GM19395 (cell line): ENCODE data around the gene DACT3.
"Not testable (repeated sequence)": the region's sequence is repeated elsewhere in the genome, so short reads cannot be mapped to it uniquely, and the experiment has no call there.

Source experiments
- ATAC-seq: cut with Tn5 transposase; IDR thresholded peaks from one replicate; pipeline ENCODE4 v1.9.1; 2021; ENCODE audit warnings: mild to moderate bottlenecking, moderate library complexity; ENCODE audit not compliant: unreplicated experiment

Gene DACT3

GRCh38 chr19:46634656-46635218 is 26.2 kb downstream of the DACT3 start:
- ATAC-seq = no peak

- peak; percentile 59 for ATAC-seq
Measured at GRCh38 chr19:46634045-46634655, 26.8 kb downstream of the DACT3 start.

GRCh38 chr19:46633130-46633529 is 27.9 kb downstream of the DACT3 start:
- no peak for ATAC-seq

- ATAC-seq = no peak
Measured at GRCh38 chr19:46631481-46631880, 29.5 kb downstream of the DACT3 start.

GRCh38 chr19:46630586-46631205 is 30.3 kb downstream of the DACT3 start:
- ATAC-seq = no peak

- ATAC-seq = no peak
Measured at GRCh38 chr19:46629546-46630025, 31.4 kb downstream of the DACT3 start.

GRCh38 chr19:46628970-46629369 is 32.0 kb downstream of the DACT3 start:
- not testable (repeated sequence) for ATAC-seq

- ATAC-seq = no peak
Measured at GRCh38 chr19:46626446-46626845, 34.5 kb downstream of the DACT3 start.

GRCh38 chr19:46625731-46626130 is 35.3 kb downstream of the DACT3 start:
- no peak for ATAC-seq

GRCh38 chr19:46624958-46625661 is 35.9 kb downstream of the DACT3 start, which contains the start of gene PTGIR:
PTGIR (minus strand) TSS chr19:46625089; CDS start chr19:46624225, 864 bp downstream.
- no peak for ATAC-seq

- ATAC-seq = no peak
Measured at GRCh38 chr19:46623915-46624502, 37.0 kb downstream of the DACT3 start.

GRCh38 chr19:46622118-46622446 is 38.9 kb downstream of the DACT3 start:
- no peak for ATAC-seq

GRCh38 chr19:46621191-46622117 is 39.5 kb downstream of the DACT3 start:
- no peak for ATAC-seq

- ATAC-seq = no peak
Measured at GRCh38 chr19:46620716-46621115, 40.3 kb downstream of the DACT3 start.

- no peak for ATAC-seq
Measured at GRCh38 chr19:46620267-46620666, 40.7 kb downstream of the DACT3 start.

GRCh38 chr19:46618670-46619231 is 42.2 kb downstream of the DACT3 start:
- ATAC-seq = no peak

GRCh38 chr19:46617601-46618000 is 43.4 kb downstream of the DACT3 start:
- no peak for ATAC-seq

- no peak for ATAC-seq
Measured at GRCh38 chr19:46616631-46617322, 44.2 kb downstream of the DACT3 start.

- ATAC-seq = no peak
Measured at GRCh38 chr19:46615966-46616365, 45.0 kb downstream of the DACT3 start.
